Activated naive CD4-positive, alpha-beta T cell treated with anti-CD3 and anti-CD28 coated beads, Interleukin-2, amount 10 ng/mL, durations not matched to agents 7 days and 5 days (primary cell): Measurements from ENCODE around the gene CD109.
"Not testable (repeated sequence)": the region's sequence is repeated elsewhere in the genome, so short reads cannot be mapped to it uniquely, and the experiment has no call there.

Experiments used
- CTCF ChIA-PET: fragments of 350-600 bp; sonication (Branson Sonifier 250); formaldehyde crosslinking; loops from one replicate; lab custom pipeline; 2021; ENCODE audit warnings: antibody characterized with exemption; lab: Charles Lee
- DNase-seq: peaks from one replicate; pipeline ENCODE4 v3.0.0-alpha.2; 2020
- H3K27ac Mint-ChIP-seq: one replicate; pipeline ENCODE4 v1.8.0; 2021; ENCODE audit warnings: mild to moderate bottlenecking, moderate library complexity, mixed read lengths
- H3K27me3 Mint-ChIP-seq: one replicate; pipeline ENCODE4 v1.8.0; 2021; ENCODE audit warnings: mild to moderate bottlenecking, mixed read lengths
- H3K36me3 Mint-ChIP-seq: one replicate; pipeline ENCODE4 v1.8.0; 2021; ENCODE audit warnings: mixed read lengths
- H3K4me1 Mint-ChIP-seq: one replicate; pipeline ENCODE4 v1.8.0; 2021; ENCODE audit warnings: mixed read lengths
- H3K4me3 Mint-ChIP-seq: one replicate; pipeline ENCODE4 v1.8.0; 2021; ENCODE audit warnings: mild to moderate bottlenecking, moderate library complexity, mixed read lengths
- H3K9me3 Mint-ChIP-seq: one replicate; pipeline ENCODE4 v1.8.0; 2021; ENCODE audit warnings: mixed read lengths

The CD109 gene

GRCh38 chr6:73832313-73832712, 136.3 kb downstream of the CD109 start:
- Mint-ChIP-seq H3K4me3 (no peak overlapping the region), H3K9me3 (no peaks in the 10 kb centered on the region)
- CTCF ChIA-PET: no interaction called here

GRCh38 chr6:73844696-73845095, 148.7 kb downstream of the CD109 start:
- H3K27me3 Mint-ChIP-seq, H3K9me3 Mint-ChIP-seq, H3K27ac Mint-ChIP-seq, DNase-seq, H3K4me3 Mint-ChIP-seq, H3K4me1 Mint-ChIP-seq, H3K36me3 Mint-ChIP-seq: not testable (repeated sequence)
- CTCF ChIA-PET: interaction anchor here (0.9 kb wide), 1 partner anchor 10 kb away, joined by 3 read pairs; no protein-coding TSS in a partner anchor

More at GRCh38 chr6:73832313-73832712, 136.3 kb downstream of the CD109 start:
- Mint-ChIP-seq H3K27me3 (no peaks in the 10 kb centered on the region), H3K4me1 (no peaks in the 10 kb centered on the region), H3K36me3 (peaks cover 1% of the 10 kb centered on the region), H3K27ac (no peak overlapping the region)
- no peak for DNase-seq

GRCh38 chr6:73851048-73851447, 155.0 kb downstream of the CD109 start:
- CTCF ChIA-PET, H3K27me3 Mint-ChIP-seq, DNase-seq, H3K4me1 Mint-ChIP-seq, H3K36me3 Mint-ChIP-seq, H3K4me3 Mint-ChIP-seq, H3K9me3 Mint-ChIP-seq, H3K27ac Mint-ChIP-seq: not testable (repeated sequence)

- no peaks in the 10 kb centered on the region for H3K9me3 Mint-ChIP-seq
- H3K4me1 Mint-ChIP-seq: no peaks in the 10 kb centered on the region
- H3K27me3 Mint-ChIP-seq: no peaks in the 10 kb centered on the region
- no peak for DNase-seq
- CTCF ChIA-PET: interaction anchor here (0.6 to 2.1 kb wide), 9 partner anchors 9 to 1355 kb away, joined by 3 to 10 read pairs (median 5); no protein-coding TSS in a partner anchor
- no peak overlapping the region for H3K4me3 Mint-ChIP-seq
- H3K27ac Mint-ChIP-seq: no peak overlapping the region
- H3K36me3 Mint-ChIP-seq: no peaks in the 10 kb centered on the region
Measured at GRCh38 chr6:73854998-73855718, 159.2 kb downstream of the CD109 start.

GRCh38 chr6:73857341-73857890, 161.4 kb downstream of the CD109 start:
- Mint-ChIP-seq H3K4me3 (no peak overlapping the region), H3K27me3 (no peaks in the 10 kb centered on the region)

GRCh38 chr6:73858376-73858775, 162.4 kb downstream of the CD109 start:
- Mint-ChIP-seq H3K27ac (no peak overlapping the region), H3K9me3 (no peaks in the 10 kb centered on the region), H3K27me3 (no peaks in the 10 kb centered on the region), H3K4me3 (no peak overlapping the region), H3K4me1 (no peaks in the 10 kb centered on the region), H3K36me3 (no peaks in the 10 kb centered on the region)
- CTCF ChIA-PET: interaction anchor here (1.3 kb wide), 1 partner anchor 120 kb away, joined by 3 read pairs; no protein-coding TSS in a partner anchor
- no peak for DNase-seq

More at GRCh38 chr6:73857341-73857890, 161.4 kb downstream of the CD109 start:
- no peak overlapping the region for H3K27ac Mint-ChIP-seq
- DNase-seq: no peak
- no peaks in the 10 kb centered on the region for H3K36me3 Mint-ChIP-seq
- H3K4me1 Mint-ChIP-seq: no peaks in the 10 kb centered on the region
- no peaks in the 10 kb centered on the region for H3K9me3 Mint-ChIP-seq
- CTCF ChIA-PET: no interaction called here

- Mint-ChIP-seq H3K9me3 (no peaks in the 10 kb centered on the region), H3K27ac (no peak overlapping the region), H3K27me3 (no peaks in the 10 kb centered on the region), H3K36me3 (no peaks in the 10 kb centered on the region), H3K4me1 (no peaks in the 10 kb centered on the region), H3K4me3 (no peak overlapping the region)
- no peak for DNase-seq
- CTCF ChIA-PET: no interaction called here
Measured at GRCh38 chr6:73860303-73860702, 164.3 kb downstream of the CD109 start.

- CTCF ChIA-PET: no interaction called here
- no peak overlapping the region for H3K27ac Mint-ChIP-seq
- no peaks in the 10 kb centered on the region for H3K9me3 Mint-ChIP-seq
- H3K27me3 Mint-ChIP-seq: peaks cover 3% of the 10 kb centered on the region
- no peak for DNase-seq
- H3K4me3 Mint-ChIP-seq: no peak overlapping the region
- no peaks in the 10 kb centered on the region for H3K36me3 Mint-ChIP-seq
- H3K4me1 Mint-ChIP-seq: no peaks in the 10 kb centered on the region
Measured at GRCh38 chr6:73866305-73866704, 170.3 kb downstream of the CD109 start.

- CTCF ChIA-PET: no interaction called here
- no peak for DNase-seq
- H3K36me3 Mint-ChIP-seq: no peaks in the 10 kb centered on the region
- no peak overlapping the region for H3K27ac Mint-ChIP-seq
- no peaks in the 10 kb centered on the region for H3K9me3 Mint-ChIP-seq
- H3K27me3 Mint-ChIP-seq: peaks cover 7% of the 10 kb centered on the region
- no peak overlapping the region for H3K4me3 Mint-ChIP-seq
- H3K4me1 Mint-ChIP-seq: no peaks in the 10 kb centered on the region
Measured at GRCh38 chr6:73867411-73867810, 171.4 kb downstream of the CD109 start.

GRCh38 chr6:73870907-73871306, 174.9 kb downstream of the CD109 start:
- no peak for DNase-seq
- Mint-ChIP-seq H3K4me1 (peaks cover 5% of the 10 kb centered on the region), H3K4me3 (no peak overlapping the region), H3K9me3 (no peaks in the 10 kb centered on the region), H3K27ac (no peak overlapping the region), H3K36me3 (no peaks in the 10 kb centered on the region), H3K27me3 (peaks cover 7% of the 10 kb centered on the region)
- CTCF ChIA-PET: no interaction called here

GRCh38 chr6:73873081-73873480, 177.1 kb downstream of the CD109 start:
- DNase-seq: no peak
- Mint-ChIP-seq H3K9me3 (no peaks in the 10 kb centered on the region), H3K27ac (no peak overlapping the region), H3K4me1 (peaks cover 5% of the 10 kb centered on the region), H3K4me3 (no peak overlapping the region), H3K27me3 (peaks cover 7% of the 10 kb centered on the region), H3K36me3 (no peaks in the 10 kb centered on the region)
- CTCF ChIA-PET: no interaction called here
